B cell (primary cell): ENCODE data around the gene RBM38. TPM values are rescaled to one million over a fixed set of nuclear protein-coding genes. Genes with fewer than 3 reads are reported as not detected.

ENCODE experiments used
- ATAC-seq: fragments of 200-7000 bp; cut with Tn5 transposase; one replicate; pipeline ENCODE4 v1.10.0; 2021; ENCODE audit warnings: low read depth, mild to moderate bottlenecking, moderate number of reproducible peaks, moderate library complexity
- CTCF ChIA-PET: fragments of 350-600 bp; sonication (Branson Sonifier 250); formaldehyde crosslinking; loops from one replicate; lab custom pipeline; 2021; ENCODE audit warnings: antibody characterized with exemption, inconsistent platforms; lab: Charles Lee
- POLR2A ChIA-PET: fragments of 350-600 bp; sonication (Branson Sonifier 250); formaldehyde crosslinking; loops from one replicate; lab custom pipeline; 2021; ENCODE audit warnings: antibody characterized with exemption; lab: Charles Lee
- DNase-seq: peaks from one replicate; pipeline ENCODE4 v3.0.0; 2013
- H2AFZ ChIP-seq: 2 replicates; pipeline ENCODE4 v1.6.1; 2012; ENCODE audit warnings: mild to moderate bottlenecking, low read depth, low read length; ENCODE audit not compliant: insufficient read depth, poor library complexity, severe bottlenecking
- H3K27ac ChIP-seq, 2 donors: 1 replicate in 1 of 2; 2 replicates in 1 of 2; pipeline ENCODE4 v1.5.1; 2012 to 2013; ENCODE audit warnings: low read length in 2 of 2, mild to moderate bottlenecking in 2 of 2, moderate library complexity in 1 of 2
- H3K27me3 ChIP-seq, 4 experiments: fragments of 200-600 bp in 1 of 4; sonication (generic) in 1 of 4; replicated peaks in 1 of 4; 1 replicate in 2 of 4; 2 replicates in 2 of 4; pipeline versions ENCODE4 v1.6.1 to v1.7.0; 2013 to 2016; ENCODE audit warnings: low read length in 3 of 4, mild to moderate bottlenecking in 2 of 4, mixed read lengths in 1 of 4, moderate library complexity in 1 of 4; ENCODE audit not compliant: insufficient read depth in 4 of 4, control insufficient read depth in 3 of 4; ENCODE audit errors: control extremely low read depth in 1 of 4
- H3K36me3 ChIP-seq, 2 experiments: replicated peaks in 1 of 2; 1 replicate in 1 of 2; 2 replicates in 1 of 2; pipeline versions ENCODE4 v1.6.1 to v1.7.1; 2013; ENCODE audit warnings: low read length in 1 of 2; ENCODE audit not compliant: insufficient read depth in 2 of 2, control insufficient read depth in 1 of 2; ENCODE audit errors: control extremely low read depth in 1 of 2, extremely low read depth in 1 of 2
- H3K4me1 ChIP-seq, 2 donors: fragments of 200-600 bp in 1 of 2; sonication (generic) in 1 of 2; 1 replicate in 1 of 2; 2 replicates in 1 of 2; pipeline versions ENCODE4 v1.5.1 to v1.6.1; 2013 to 2017; ENCODE audit warnings: low read length in 2 of 2; ENCODE audit not compliant: control insufficient read depth in 2 of 2, insufficient read depth in 2 of 2
- H3K4me2 ChIP-seq: replicated peaks from 2 replicates; pipeline ENCODE3; 2012; ENCODE audit warnings: mild to moderate bottlenecking, low read depth, low read length; ENCODE audit not compliant: poor library complexity, severe bottlenecking
- H3K4me3 ChIP-seq, 5 experiments: fragments of 200-600 bp in 1 of 5; sonication (generic) in 1 of 5; 1 replicate in 3 of 5; 2 replicates in 2 of 5; pipeline versions ENCODE4 v1.5.1 to v1.7.0; 2011 to 2016; ENCODE audit warnings: low read length in 4 of 5, mild to moderate bottlenecking in 4 of 5, low read depth in 2 of 5, control low read depth in 1 of 5, moderate library complexity in 1 of 5; ENCODE audit not compliant: insufficient read depth in 1 of 5; ENCODE audit errors: control extremely low read depth in 1 of 5, extremely low read depth in 1 of 5
- H3K79me2 ChIP-seq: fragments of 200-600 bp; sonication (generic); one replicate; pipeline ENCODE4 v1.6.0; 2016; ENCODE audit warnings: low read length; ENCODE audit not compliant: control insufficient read depth, insufficient read depth
- H3K9ac ChIP-seq: fragments of 200-600 bp; sonication (generic); 2 replicates; pipeline ENCODE4 v1.6.1; 2017; ENCODE audit warnings: mild to moderate bottlenecking, low read length, moderate library complexity
- H3K9me3 ChIP-seq, 3 donors: one replicate each; pipeline versions ENCODE4 v1.6.1 to v1.7.1; 2013; ENCODE audit warnings: low read length in 2 of 3; ENCODE audit not compliant: control insufficient read depth in 2 of 3, insufficient read depth in 1 of 3; ENCODE audit errors: control extremely low read depth in 1 of 3
- H4K20me1 ChIP-seq: 2 replicates; pipeline ENCODE4 v1.6.0; 2012; ENCODE audit warnings: mild to moderate bottlenecking, low read length; ENCODE audit not compliant: insufficient read depth, control insufficient read depth, poor library complexity, severe bottlenecking
- H3K27ac Mint-ChIP-seq: one replicate; pipeline ENCODE4 v1.8.0; 2021; ENCODE audit warnings: mixed read lengths
- H3K27me3 Mint-ChIP-seq: one replicate; pipeline ENCODE4 v1.8.0; 2021; ENCODE audit warnings: mixed read lengths
- H3K4me1 Mint-ChIP-seq: one replicate; pipeline ENCODE4 v1.8.0; 2021; ENCODE audit warnings: mixed read lengths
- H3K4me3 Mint-ChIP-seq: one replicate; pipeline ENCODE4 v1.8.0; 2021; ENCODE audit warnings: mixed read lengths
- H3K9me3 Mint-ChIP-seq: one replicate; pipeline ENCODE4 v1.8.0; 2022; ENCODE audit warnings: mixed read lengths; ENCODE audit not compliant: insufficient read depth
- CTCF ChIP-seq: fragments of 200-600 bp; IDR thresholded peaks from one replicate; pipeline ENCODE4 v1.8.0; 2022; ENCODE audit warnings: antibody characterized with exemption, mild to moderate bottlenecking
- EZH2 ChIP-seq: IDR thresholded peaks from 2 replicates; pipeline ENCODE4 v1.6.1; 2012; ENCODE audit warnings: borderline replicate concordance, low read depth, mild to moderate bottlenecking, moderate library complexity, low read length; ENCODE audit not compliant: insufficient read depth, poor library complexity, severe bottlenecking
- WGBS: methylation state at CpG from one replicate; pipeline ENCODE4 v1.1.5; 2013; ENCODE audit warnings: missing lambda C conversion rate; ENCODE audit not compliant: insufficient coverage; 5-methylcytosine and 5-hydroxymethylcytosine counted together
- intact Hi-C: fragments of 100-400 bp; cut with micrococcal nuclease; formaldehyde crosslinking; loops from one replicate; pipeline ENCODE4 v1.10.0; 2022
- polyA plus RNA-seq: library from polyadenylated mRNA; depleted of rRNA; stranded (reverse); fragments of >200 nt; gene quantifications from 2 replicates; pipeline ENCODE4 v1.2.3, GENCODE V29; 2012
- total RNA-seq, 2 donors: library from RNA; stranded (reverse); fragments of 120-200 nt in 1 of 2; gene quantifications; 1 replicate in 1 of 2; 2 replicates in 1 of 2; pipeline versions ENCODE4 v1.2.3 to v1.2.4, GENCODE V29; 2013 to 2022

Gene RBM38
- total and polyA plus RNA-seq, 2 donors (not counting 1 experiment from before 2014, with no cell fraction given): 198 to 225 TPM

DNA sequence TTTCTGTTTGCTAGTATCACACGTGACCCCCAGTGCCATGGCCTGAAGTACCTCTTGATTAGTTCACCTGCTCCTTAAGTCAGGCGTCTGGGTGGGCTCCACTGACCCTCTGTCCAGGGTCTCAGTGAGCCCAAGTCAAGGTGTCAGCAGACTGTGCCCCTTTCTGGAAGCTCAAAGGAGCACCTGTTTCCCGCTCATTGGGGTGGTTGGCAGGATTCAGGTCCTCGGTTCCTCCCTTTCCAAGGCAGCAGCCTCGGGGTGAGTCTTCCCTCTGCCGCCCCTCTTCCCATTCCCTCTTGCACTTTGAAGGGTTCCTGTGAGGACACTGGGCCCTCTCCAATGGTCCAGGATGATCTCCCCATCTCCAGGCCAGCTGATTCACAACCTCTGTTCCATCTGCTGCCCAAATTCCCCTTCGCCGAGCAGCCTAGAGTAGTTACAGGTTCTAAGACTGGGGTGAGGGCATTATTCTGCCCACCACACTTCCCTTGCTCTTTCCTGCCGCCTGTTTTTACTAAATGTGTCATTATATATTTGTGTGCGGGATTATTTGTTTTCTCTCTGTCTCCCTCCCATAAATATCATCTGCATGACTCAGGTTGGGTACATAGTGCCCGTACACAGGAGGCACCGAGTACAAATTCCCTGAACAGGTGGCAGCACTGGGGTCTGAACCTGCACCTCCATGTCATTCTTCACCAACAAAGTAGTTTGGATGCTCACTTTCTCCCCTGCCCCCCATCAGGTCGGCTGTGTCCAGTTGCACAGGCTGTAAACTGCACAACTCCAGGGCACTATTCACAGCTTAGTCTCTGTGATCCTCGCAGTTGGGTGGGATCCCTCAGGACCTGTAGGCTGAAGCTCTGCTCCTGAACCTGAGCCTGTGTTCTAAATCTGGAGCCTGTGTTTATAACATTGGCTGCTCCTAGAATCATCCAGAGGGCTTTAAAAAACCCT is 58.5 kb downstream of the RBM38 start:
- Histone ChIP-seq H3K4me3 (peak overlapping the region in 2 of 5 experiments; percentile 36 to 48), H3K27ac (no peak overlapping the region), H3K4me1 (peaks cover 38 to 49% of the 10 kb centered on the region in 2 donors), H3K4me2 (peak overlapping the region; percentile 78), H3K9ac (peak overlapping the region; percentile 52), H2AFZ (no peak overlapping the region), H3K79me2 (no peaks in the 10 kb centered on the region), H4K20me1 (no peaks in the 10 kb centered on the region), H3K36me3 (no peaks in the 10 kb centered on the region), H3K27me3 (no peaks in the 10 kb centered on the region), H3K9me3 (peaks cover 0 to 7% (median 6%) of the 10 kb centered on the region in 3 donors)
- DNase-seq (no peak), ATAC-seq (no peak)
- WGBS: 60% methylated on average over 10 of the region's 14 CpGs
- POLR2A ChIA-PET: interaction anchor here (0.7 to 2.0 kb wide), 9 partner anchors 16 to 59 kb away, joined by 3 to 8 read pairs (median 4); no protein-coding TSS in a partner anchor
- peaks cover 57% of the 10 kb centered on the region for H3K4me1 Mint-ChIP-seq
- no peak for TF ChIP-seq CTCF
- TF ChIP-seq EZH2: no peak
- intact Hi-C loops: loop anchor here (1.0 to 2.0 kb wide), 4 partner anchors 16 to 51 kb away; no protein-coding TSS in a partner anchor
- no peaks in the 10 kb centered on the region for H3K9me3 Mint-ChIP-seq
- peak overlapping the region; percentile 86 for H3K4me3 Mint-ChIP-seq
- CTCF ChIA-PET: interaction anchor here (0.6 to 2.1 kb wide), 11 partner anchors 19 to 69 kb away, joined by 3 to 11 read pairs (median 3); no protein-coding TSS in a partner anchor
- peak overlapping the region; percentile 73 for H3K27ac Mint-ChIP-seq
- no peaks in the 10 kb centered on the region for H3K27me3 Mint-ChIP-seq
